K562 (cell line): ENCODE measurements around the gene METRN. TPM values are rescaled to one million over a fixed set of nuclear protein-coding genes. Genes with fewer than 3 reads are reported as not detected.

ENCODE experiments used
- BCLAF1 ChIP-seq, 2 experiments: fragments of 450-650 bp in 1 of 2; IDR thresholded peaks; 2 replicates each; pipeline ENCODE4 v1.6.1; 2011 to 2017; ENCODE audit warnings: low read depth in 2 of 2, antibody characterized with exemption in 1 of 2, borderline replicate concordance in 1 of 2, low read length in 1 of 2, mild to moderate bottlenecking in 1 of 2, mixed read lengths in 1 of 2; ENCODE audit not compliant: control insufficient read depth in 1 of 2
- PML ChIP-seq: IDR thresholded peaks from 2 replicates; pipeline ENCODE4 v1.6.1; 2012; ENCODE audit warnings: low read length, inconsistent platforms
- RFX1 ChIP-seq: fragments of 450-650 bp; IDR thresholded peaks from 2 replicates; pipeline ENCODE4 v1.6.1; 2016; ENCODE audit warnings: mild to moderate bottlenecking, moderate library complexity
- RREB1 ChIP-seq: fragments of 250-450 bp; sonication (Bioruptor Pico); IDR thresholded peaks from 2 replicates; pipeline ENCODE4 v1.4.0; 2020
- ZFX ChIP-seq: sonication (generic); formaldehyde crosslinking; IDR thresholded peaks from 2 replicates; pipeline ENCODE4 v1.8.0; 2022; ENCODE audit warnings: mild to moderate bottlenecking, missing genetic modification reagents, moderate library complexity
- ZNF512 ChIP-seq: IDR thresholded peaks from 2 replicates; pipeline ENCODE4 v1.6.1; 2016; ENCODE audit warnings: missing genetic modification characterization, missing compliant biosample characterization
- polyA plus RNA-seq, 8 experiments: library from polyadenylated mRNA; depleted of rRNA in 4 of 8; stranded (reverse) in 5 of 8; unstranded in 3 of 8; fragments of >200 nt; fragmentation: Nextera tagmentation in 2 of 8; fragmentation: Illumina TruSeq in 1 of 8; extraction: Ambion mirVana in 2 of 8; extraction: Trizol in 1 of 8; gene quantifications; 2 replicates each; pipeline versions ENCODE4 v1.2.1 to v1.2.3, GENCODE V29; 2011 to 2014; ENCODE audit warnings: inconsistent platforms in 1 of 8, missing spikeins in 1 of 8
- total RNA-seq, 7 experiments: library from RNA; depleted of rRNA in 6 of 7; stranded (reverse); fragments of >200 nt in 6 of 7; fragmentation: Illumina TruSeq in 2 of 7; extraction: Trizol in 2 of 7; gene quantifications; 2 replicates each; pipeline versions ENCODE4 v1.2.1 to v1.2.3, GENCODE V29; 2011 to 2021; ENCODE audit warnings: low replicate concordance in 1 of 7

METRN gene
- total and polyA plus RNA-seq, 9 of the 15 experiments (the other 6 are each of a cell fraction or from before 2014, with no cell fraction given) = 0.20 to 89.8 (median 15.4) TPM

GRCh38 chr16:679814-680624, 34.9 kb upstream of the METRN start, which contains the start of gene STUB1 (continued):
- TF ChIP-seq BCLAF1 (IDR thresholded peaks at IDR 0.05; ENCODE audit: borderline replicate concordance in 1 of 2, control insufficient read depth in 1 of 2, low read depth in 2 of 2, low read length in 1 of 2) (no peak), ZFX (CRISPR knock-in tag) (peak; percentile 68), RFX1 (no peak), RREB1 (CRISPR knock-in tag) (no peak), ZNF512 (tag) (no peak), PML (no peak)
